Ectodermal cell (in vitro differentiated cells): ENCODE results near the gene KRT6A. TPM values are rescaled to one million over a fixed set of nuclear protein-coding genes. Genes with fewer than 3 reads are reported as not detected.

Experiments used
- H3K27ac ChIP-seq: 2 replicates; pipeline ENCODE4 v1.7.0; 2013; ENCODE audit warnings: mild to moderate bottlenecking, low read depth, low read length; ENCODE audit not compliant: insufficient read depth, poor library complexity, severe bottlenecking
- H3K27me3 ChIP-seq: 2 replicates; pipeline ENCODE4 v1.7.0; 2013; ENCODE audit warnings: mild to moderate bottlenecking, low read length; ENCODE audit not compliant: insufficient read depth, control insufficient read depth, poor library complexity, severe bottlenecking
- H3K36me3 ChIP-seq: one replicate; pipeline ENCODE4 v1.7.0; 2013; ENCODE audit warnings: low read length; ENCODE audit not compliant: control insufficient read depth, insufficient read depth
- H3K4me1 ChIP-seq: one replicate; pipeline ENCODE4 v1.7.0; 2013; ENCODE audit warnings: low read length; ENCODE audit not compliant: control insufficient read depth, insufficient read depth
- H3K4me3 ChIP-seq: 2 replicates; pipeline ENCODE4 v1.7.0; 2013; ENCODE audit warnings: low read depth, low read length, control low read depth; ENCODE audit not compliant: insufficient read depth
- H3K9me3 ChIP-seq: 2 replicates; pipeline ENCODE4 v1.7.0; 2013; ENCODE audit warnings: mild to moderate bottlenecking, low read length, moderate library complexity; ENCODE audit not compliant: control insufficient read depth
- WGBS, 2 experiments: methylation state at CpG; one replicate each; pipeline ENCODE4 v1.1.7; 2013; ENCODE audit warnings: missing lambda C conversion rate in 2 of 2; 5-methylcytosine and 5-hydroxymethylcytosine counted together
- polyA plus RNA-seq, 4 experiments: library from polyadenylated mRNA; stranded (reverse); fragments of 50-300 nt; gene quantifications; one replicate each; pipeline ENCODE4 v1.2.3, GENCODE V29; 2013

The KRT6A gene
- polyA plus RNA-seq (2013, experiment 1 of 4), result not detected
- not detected for polyA plus RNA-seq (2013, experiment 2 of 4)
- not detected for polyA plus RNA-seq (2013, experiment 3 of 4)
- polyA plus RNA-seq (2013, experiment 4 of 4), result not detected

DNA sequence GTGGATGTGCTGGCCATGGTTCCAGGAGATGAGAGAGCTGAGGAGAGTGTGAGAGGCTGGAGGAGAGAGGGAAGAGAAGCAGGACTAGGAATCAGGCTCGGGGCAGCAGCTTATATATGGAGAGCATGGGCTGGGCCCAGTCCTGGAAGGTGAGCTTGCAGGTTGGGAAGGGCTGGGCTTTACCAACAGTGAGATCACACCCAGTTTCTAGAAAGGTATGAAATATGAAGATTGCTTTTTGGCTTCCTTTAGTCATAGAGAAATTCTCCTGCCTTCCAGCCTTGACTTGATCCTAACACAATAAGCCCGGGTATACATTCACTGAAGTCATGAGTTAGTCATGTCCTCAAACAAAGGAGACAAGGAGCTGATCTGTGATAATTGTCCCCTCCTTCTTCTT is at the start of gene KRT6A:
TSS of gene KRT6A (minus strand) at position 86 of the 400 bp plus-strand sequence. CDS start at position 17, 69 bp downstream.
- Histone ChIP-seq H3K4me3 (no peak within 1 kb of the TSS), H3K9me3 (no peaks in the 10 kb centered on the region), H3K27me3 (no peaks in the 10 kb centered on the region), H3K36me3 (no peaks in the 10 kb centered on the region), H3K27ac (no peak within 1 kb of the TSS), H3K4me1 (peaks cover 24% of the 10 kb centered on the region)
- WGBS, 2 experiments, result 95% methylated on average over 2 of the region's 2 CpGs

- Histone ChIP-seq H3K4me3 (no peak overlapping the region), H3K4me1 (no peaks in the 10 kb centered on the region), H3K27ac (no peak overlapping the region), H3K36me3 (no peaks in the 10 kb centered on the region), H3K27me3 (no peaks in the 10 kb centered on the region), H3K9me3 (no peaks in the 10 kb centered on the region)
Observed at GRCh38 chr12:52542157-52542556, 49.1 kb upstream of the KRT6A start.

- Histone ChIP-seq H3K27ac (no peak overlapping the region), H3K4me3 (no peak overlapping the region), H3K9me3 (no peaks in the 10 kb centered on the region), H3K36me3 (no peaks in the 10 kb centered on the region), H3K27me3 (no peaks in the 10 kb centered on the region), H3K4me1 (no peaks in the 10 kb centered on the region)
- WGBS, 2 experiments, result 91 to 94% methylated on average over 5 of the region's 5 CpGs
Observed at GRCh38 chr12:52541709-52542108, 48.7 kb upstream of the KRT6A start.

DNA sequence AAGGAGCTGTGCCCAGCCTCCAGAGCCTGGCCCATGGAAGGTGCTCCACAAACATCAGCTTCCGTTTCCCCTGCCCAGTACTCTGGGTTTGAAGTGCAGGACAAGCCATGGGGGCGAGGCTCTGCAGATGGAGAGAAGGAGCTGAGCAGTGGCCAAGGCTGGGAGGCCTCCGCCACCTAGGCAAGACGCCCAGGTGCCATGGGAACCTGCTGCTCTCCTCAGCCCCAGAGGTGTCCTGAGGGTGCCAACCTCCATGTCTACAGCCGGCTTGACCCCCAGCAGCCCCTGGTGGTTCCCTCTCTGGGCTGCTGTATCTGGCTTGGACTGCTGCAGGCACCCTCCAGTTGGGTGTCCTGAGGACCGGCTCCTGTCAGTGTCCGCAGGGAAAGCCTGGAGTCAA is 47.5 kb upstream of the KRT6A start:
- Histone ChIP-seq H3K36me3 (no peaks in the 10 kb centered on the region), H3K27ac (no peak overlapping the region), H3K9me3 (no peaks in the 10 kb centered on the region), H3K27me3 (no peaks in the 10 kb centered on the region), H3K4me1 (no peaks in the 10 kb centered on the region), H3K4me3 (no peak overlapping the region)
- 93 to 96% methylated on average over 7 of the region's 7 CpGs for WGBS, 2 experiments

DNA sequence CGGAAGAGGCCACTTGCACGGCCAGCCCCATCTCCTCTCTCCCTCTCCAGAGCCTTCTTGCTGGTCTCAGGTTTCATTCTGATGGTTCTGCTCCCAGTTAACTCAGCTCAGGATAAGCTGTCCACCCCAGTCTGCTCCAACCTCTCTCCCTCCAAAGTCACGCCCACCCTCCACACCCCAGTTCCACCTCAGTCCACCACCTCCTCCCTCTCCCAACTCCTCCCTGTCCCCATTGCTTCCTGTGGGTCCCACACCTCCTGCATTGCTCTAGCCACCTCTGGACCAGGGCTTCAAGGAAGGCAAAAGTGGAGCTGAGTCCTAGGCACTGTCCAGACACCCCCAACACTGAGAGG is 46.7 kb upstream of the KRT6A start:
- no peak overlapping the region for H3K4me3 ChIP-seq
- no peaks in the 10 kb centered on the region for H3K4me1 ChIP-seq
- no peaks in the 10 kb centered on the region for H3K9me3 ChIP-seq
- no peak overlapping the region for H3K27ac ChIP-seq
- no peaks in the 10 kb centered on the region for H3K36me3 ChIP-seq
- H3K27me3 ChIP-seq, result no peaks in the 10 kb centered on the region
- WGBS, 2 experiments, result 91 to 92% methylated on average over 3 of the region's 3 CpGs

- Histone ChIP-seq H3K4me1 (no peaks in the 10 kb centered on the region), H3K36me3 (no peaks in the 10 kb centered on the region), H3K4me3 (no peak overlapping the region), H3K27me3 (no peaks in the 10 kb centered on the region), H3K27ac (no peak overlapping the region), H3K9me3 (no peaks in the 10 kb centered on the region)
- 91 to 93% methylated on average over 5 of the region's 5 CpGs for WGBS, 2 experiments
Observed at GRCh38 chr12:52539083-52539820, 46.2 kb upstream of the KRT6A start.

DNA sequence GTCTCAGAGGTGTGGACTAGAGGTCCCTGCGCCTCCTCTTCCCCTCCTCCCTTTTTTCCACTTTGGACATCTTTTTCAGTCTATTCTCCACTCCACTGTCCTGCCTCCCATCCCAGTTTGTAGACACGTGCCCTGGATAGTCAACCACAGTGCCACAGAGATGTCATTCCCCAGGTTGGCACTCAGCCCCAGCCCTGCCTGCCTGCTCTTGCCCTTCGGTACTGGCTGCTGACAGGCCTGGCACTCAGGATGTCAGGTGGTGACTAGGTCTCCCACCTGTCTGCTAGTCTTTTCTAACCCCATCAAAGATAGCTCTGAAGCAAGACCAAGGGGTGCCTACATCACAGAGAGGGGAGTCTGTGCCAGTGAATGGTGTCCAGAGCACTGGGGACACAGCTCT is 44.0 kb upstream of the KRT6A start:
- Histone ChIP-seq H3K27ac (no peak overlapping the region), H3K4me1 (no peaks in the 10 kb centered on the region), H3K36me3 (no peaks in the 10 kb centered on the region), H3K27me3 (no peaks in the 10 kb centered on the region), H3K9me3 (no peaks in the 10 kb centered on the region), H3K4me3 (no peak overlapping the region)
- WGBS, 2 experiments, result 92 to 94% methylated on average over 3 of the region's 3 CpGs

GRCh38 chr12:52535574-52535973 is 42.5 kb upstream of the KRT6A start:
- no peaks in the 10 kb centered on the region for H3K27me3 ChIP-seq
- H3K36me3 ChIP-seq, result no peaks in the 10 kb centered on the region
- no peaks in the 10 kb centered on the region for H3K4me1 ChIP-seq
- H3K4me3 ChIP-seq, result no peak overlapping the region
- no peaks in the 10 kb centered on the region for H3K9me3 ChIP-seq
- no peak overlapping the region for H3K27ac ChIP-seq
- WGBS, 2 experiments, result 0% methylated on average over 1 of the region's 1 CpG

DNA sequence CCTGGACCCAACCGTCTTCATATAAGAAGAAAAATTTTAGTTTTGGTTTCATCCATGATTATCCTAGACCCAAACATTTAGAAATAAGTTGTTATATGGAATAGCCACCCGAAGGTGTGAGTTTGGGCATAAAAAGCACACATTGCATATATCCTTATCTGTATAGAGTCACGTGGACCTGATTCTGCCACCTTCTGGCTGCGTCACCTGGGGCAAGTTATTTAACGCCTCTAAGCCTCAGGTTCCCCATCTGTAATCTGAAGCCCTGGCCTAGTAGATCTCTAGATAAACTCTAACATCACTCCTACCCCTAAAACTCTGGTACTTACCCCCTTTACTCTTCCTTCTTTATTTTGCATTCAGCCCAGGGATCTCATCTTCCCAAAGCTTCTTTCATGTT is 41.4 kb upstream of the KRT6A start:
- 74 to 81% methylated on average over 5 of the region's 5 CpGs for WGBS, 2 experiments

DNA sequence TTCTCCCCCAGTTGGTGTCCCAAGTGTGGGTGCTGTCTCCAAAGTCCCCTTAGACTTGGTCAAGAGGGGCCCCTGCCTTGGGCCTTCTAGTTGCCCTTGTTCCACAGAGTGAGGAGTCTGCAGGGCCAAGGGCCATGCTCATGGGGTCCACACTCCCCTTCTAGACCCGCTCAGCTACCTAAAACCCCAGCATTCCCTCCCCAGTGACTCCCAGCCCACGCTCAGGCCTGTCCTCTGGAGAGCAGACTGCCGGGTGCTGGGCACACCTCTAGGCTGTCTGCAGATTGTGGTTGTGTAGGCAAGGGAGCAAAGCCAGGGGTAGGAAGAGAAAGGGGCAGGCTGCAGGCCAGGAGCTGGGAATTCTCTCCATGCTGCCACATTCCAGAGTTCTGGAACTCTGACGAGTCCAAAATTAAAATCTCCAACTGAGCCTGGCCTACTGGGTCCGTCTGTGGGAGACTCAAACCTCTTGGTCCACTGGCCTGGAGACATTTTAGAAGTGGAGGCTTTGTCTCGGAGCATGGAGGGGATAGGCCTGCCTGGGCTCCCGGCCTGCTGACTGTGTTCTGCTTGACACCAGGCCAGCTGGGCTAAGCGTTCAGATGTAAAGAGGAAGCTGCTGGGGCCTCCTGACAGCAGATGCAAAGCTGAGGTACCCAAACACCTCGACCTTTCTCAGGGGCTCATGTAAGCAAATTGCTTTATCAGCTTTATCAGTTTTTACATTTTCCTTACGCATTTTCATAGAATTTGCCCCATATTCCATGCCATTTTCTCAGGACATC is 40.8 kb upstream of the KRT6A start:
- WGBS, 2 experiments, result 88 to 90% methylated on average over 10 of the region's 10 CpGs
- H3K36me3 ChIP-seq, result no peaks in the 10 kb centered on the region
- no peaks in the 10 kb centered on the region for H3K27me3 ChIP-seq
- H3K4me3 ChIP-seq, result no peak overlapping the region
- no peaks in the 10 kb centered on the region for H3K9me3 ChIP-seq
- no peaks in the 10 kb centered on the region for H3K4me1 ChIP-seq
- H3K27ac ChIP-seq, result no peak overlapping the region

More for the DNA sequence above, 41.4 kb upstream of the KRT6A start:
- H3K4me1 ChIP-seq, result no peaks in the 10 kb centered on the region
- H3K4me3 ChIP-seq, result no peak overlapping the region
- H3K27ac ChIP-seq, result no peak overlapping the region
- H3K36me3 ChIP-seq, result no peaks in the 10 kb centered on the region
- no peaks in the 10 kb centered on the region for H3K9me3 ChIP-seq
- no peaks in the 10 kb centered on the region for H3K27me3 ChIP-seq
